A673 (cell line): ENCODE results near the gene CALCOCO2.

Experiments used
- CTCF ChIP-seq: fragments of 300-800, 200-600 bp; sonication (generic); conservative IDR thresholded peaks from 2 replicates; pipeline ENCODE4 v1.5.1; 2017; ENCODE audit warnings: low read depth, mild to moderate bottlenecking, antibody characterized with exemption, low read length, moderate library complexity, mixed read lengths
- EZH2 ChIP-seq: fragments of 200-600 bp; sonication (generic); IDR thresholded peaks from 2 replicates; pipeline ENCODE4 v1.6.1; 2017; ENCODE audit warnings: borderline replicate concordance, low read depth, mild to moderate bottlenecking, mixed read lengths, antibody characterized with exemption, low read length; ENCODE audit not compliant: poor library complexity, severe bottlenecking

- TF ChIP-seq CTCF (no peak), EZH2 (no peak)
Observed at GRCh38 chr17:48841395-48841831, 10.6 kb downstream of the CALCOCO2 start.
